Mesenchymal stem cell (in vitro differentiated cells and primary cell): Measurements from ENCODE around the gene ADCY5.

Experiments used
- DNase-seq: peaks from one replicate; pipeline ENCODE4 v3.0.0-alpha.2; 2013
- H2AFZ ChIP-seq: one replicate; pipeline ENCODE4 v1.6.1; 2013; ENCODE audit warnings: low read depth, mild to moderate bottlenecking, control low read depth, inconsistent platforms, low read length, moderate library complexity
- H2AK5ac ChIP-seq: 2 replicates; pipeline ENCODE4 v1.6.1; 2013; ENCODE audit warnings: low read length, moderate library complexity, mild to moderate bottlenecking, inconsistent platforms; ENCODE audit not compliant: severe bottlenecking
- H2BK120ac ChIP-seq: one replicate; pipeline ENCODE4 v1.6.1; 2013; ENCODE audit warnings: low read depth, mild to moderate bottlenecking, inconsistent platforms, low read length, moderate library complexity
- H2BK12ac ChIP-seq, 2 experiments: one replicate each; pipeline ENCODE4 v1.6.1; 2013; ENCODE audit warnings: inconsistent platforms in 2 of 2, low read length in 2 of 2, mild to moderate bottlenecking in 2 of 2, moderate library complexity in 2 of 2, control low read depth in 1 of 2
- H2BK15ac ChIP-seq: one replicate; pipeline ENCODE4 v1.6.1; 2013; ENCODE audit warnings: mild to moderate bottlenecking, low read depth, inconsistent platforms; ENCODE audit not compliant: poor library complexity, severe bottlenecking
- H2BK5ac ChIP-seq: 2 replicates; pipeline ENCODE4 v1.6.1; 2013; ENCODE audit warnings: low read depth, mild to moderate bottlenecking, low read length, control low read depth, inconsistent platforms; ENCODE audit not compliant: poor library complexity, severe bottlenecking
- H3K14ac ChIP-seq, 2 experiments: one replicate each; pipeline ENCODE4 v1.6.1; 2013; ENCODE audit warnings: inconsistent platforms in 2 of 2, low read length in 2 of 2, control low read depth in 1 of 2, mild to moderate bottlenecking in 1 of 2, moderate library complexity in 1 of 2
- H3K18ac ChIP-seq, 2 experiments: one replicate each; pipeline ENCODE4 v1.6.1; 2013; ENCODE audit warnings: inconsistent platforms in 2 of 2, low read length in 2 of 2, control low read depth in 1 of 2, low read depth in 1 of 2, mild to moderate bottlenecking in 1 of 2
- H3K23ac ChIP-seq, 2 experiments: one replicate each; pipeline ENCODE4 v1.6.1; 2013; ENCODE audit warnings: inconsistent platforms in 2 of 2, low read length in 2 of 2, mild to moderate bottlenecking in 2 of 2, moderate library complexity in 2 of 2, control low read depth in 1 of 2
- H3K27ac ChIP-seq: 2 replicates; pipeline ENCODE4 v1.5.1; 2013; ENCODE audit warnings: mild to moderate bottlenecking, moderate library complexity, low read length, control low read depth, inconsistent platforms; ENCODE audit not compliant: poor library complexity, severe bottlenecking
- H3K27me3 ChIP-seq, 2 experiments: 2 replicates each; pipeline versions ENCODE4 v1.6.1 to v1.7.0; 2013; ENCODE audit warnings: low read length in 2 of 2, mild to moderate bottlenecking in 2 of 2, moderate library complexity in 2 of 2, control low read depth in 1 of 2, inconsistent platforms in 1 of 2; ENCODE audit not compliant: control insufficient read depth in 1 of 2, insufficient read depth in 1 of 2
- H3K36me3 ChIP-seq, 2 experiments: 2 replicates each; pipeline versions ENCODE4 v1.6.1 to v1.7.0; 2013; ENCODE audit warnings: low read length in 2 of 2, control low read depth in 1 of 2, inconsistent platforms in 1 of 2, low read depth in 1 of 2, mild to moderate bottlenecking in 1 of 2; ENCODE audit not compliant: insufficient read depth in 2 of 2, control insufficient read depth in 1 of 2
- H3K4ac ChIP-seq, 2 experiments: one replicate each; pipeline ENCODE4 v1.6.1; 2013; ENCODE audit warnings: inconsistent platforms in 2 of 2, low read length in 2 of 2, mild to moderate bottlenecking in 2 of 2, moderate library complexity in 2 of 2, control low read depth in 1 of 2, low read depth in 1 of 2
- H3K4me1 ChIP-seq: 2 replicates; pipeline ENCODE4 v1.6.1; 2013; ENCODE audit warnings: low read depth, low read length, control low read depth; ENCODE audit not compliant: control insufficient read depth, insufficient read depth
- H3K4me2 ChIP-seq: 2 replicates; pipeline ENCODE4 v1.6.1; 2013; ENCODE audit warnings: low read length, mild to moderate bottlenecking, inconsistent platforms; ENCODE audit not compliant: poor library complexity, severe bottlenecking
- H3K4me3 ChIP-seq, 2 experiments: 2 replicates each; pipeline versions ENCODE4 v1.5.1 to v1.7.0; 2013; ENCODE audit warnings: low read length in 2 of 2, mild to moderate bottlenecking in 2 of 2, control low read depth in 1 of 2, low read depth in 1 of 2; ENCODE audit not compliant: insufficient read depth in 1 of 2
- H3K79me1 ChIP-seq: replicated peaks from 2 replicates; pipeline ENCODE4 v1.6.1; 2013; ENCODE audit warnings: mild to moderate bottlenecking, control low read depth, low read length, inconsistent platforms; ENCODE audit not compliant: poor library complexity, severe bottlenecking
- H3K9ac ChIP-seq: 2 replicates; pipeline ENCODE4 v1.7.0; 2013; ENCODE audit warnings: mild to moderate bottlenecking, low read length, moderate library complexity
- H3K9me3 ChIP-seq: 2 replicates; pipeline ENCODE4 v1.7.0; 2013; ENCODE audit warnings: mild to moderate bottlenecking, low read length; ENCODE audit not compliant: control insufficient read depth
- H4K8ac ChIP-seq: one replicate; pipeline ENCODE4 v1.6.1; 2013; ENCODE audit warnings: inconsistent platforms, mild to moderate bottlenecking, low read length, moderate library complexity
- H4K91ac ChIP-seq: one replicate; pipeline ENCODE4 v1.6.1; 2013; ENCODE audit warnings: mild to moderate bottlenecking, low read length, inconsistent platforms
- WGBS: methylation state at CpG from one replicate; pipeline ENCODE4 v1.1.7; 2013; ENCODE audit warnings: mixed read lengths; 5-methylcytosine and 5-hydroxymethylcytosine counted together

ADCY5 gene

DNA sequence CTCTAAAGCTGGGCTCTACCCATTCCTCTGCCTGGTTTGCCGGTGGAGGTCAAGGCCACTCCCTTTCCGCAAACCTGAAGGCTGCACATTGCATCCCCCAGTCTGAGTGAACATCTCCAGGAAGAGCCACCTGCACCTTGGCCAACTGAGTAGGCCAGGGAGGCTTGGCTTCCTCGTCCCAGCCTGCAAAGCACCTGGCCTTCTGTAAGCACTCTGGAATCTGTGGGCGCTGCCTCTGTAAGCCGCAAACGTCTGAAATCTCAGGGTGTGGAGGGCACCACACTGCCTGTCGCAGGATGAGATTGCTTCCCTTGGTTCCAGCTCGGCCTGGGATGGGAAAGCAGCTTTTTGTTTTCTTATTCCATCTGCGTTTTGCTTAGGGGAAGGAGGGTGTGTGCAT lies 165.8 kb downstream of the ADCY5 start:
- no peak overlapping the region for H3K14ac ChIP-seq
- H3K27me3 ChIP-seq, result peaks cover 4 to 8% of the 10 kb centered on the region in 2 experiments
- no peak overlapping the region for H3K27ac ChIP-seq
- no peak overlapping the region for H2BK15ac ChIP-seq
- H2AFZ ChIP-seq, result no peak overlapping the region
- H2BK120ac ChIP-seq, result no peak overlapping the region
- 90% methylated on average over 9 of the region's 9 CpGs for WGBS
- no peak overlapping the region for H3K18ac ChIP-seq
- no peak overlapping the region for H3K4me2 ChIP-seq
- no peak overlapping the region for H2AK5ac ChIP-seq
- no peak overlapping the region for H4K8ac ChIP-seq
- no peak overlapping the region for H2BK5ac ChIP-seq
- H2BK12ac ChIP-seq, result no peak overlapping the region
- H3K23ac ChIP-seq, result no peak overlapping the region
- no peak overlapping the region for H3K4me3 ChIP-seq
- no peak overlapping the region for H3K4ac ChIP-seq
- H3K9me3 ChIP-seq, result no peaks in the 10 kb centered on the region
- no peaks in the 10 kb centered on the region for H3K79me1 ChIP-seq
- no peaks in the 10 kb centered on the region for H3K36me3 ChIP-seq
- H4K91ac ChIP-seq, result no peak overlapping the region
- H3K4me1 ChIP-seq, result no peaks in the 10 kb centered on the region
- no peak for DNase-seq
- H3K9ac ChIP-seq, result no peak overlapping the region

DNA sequence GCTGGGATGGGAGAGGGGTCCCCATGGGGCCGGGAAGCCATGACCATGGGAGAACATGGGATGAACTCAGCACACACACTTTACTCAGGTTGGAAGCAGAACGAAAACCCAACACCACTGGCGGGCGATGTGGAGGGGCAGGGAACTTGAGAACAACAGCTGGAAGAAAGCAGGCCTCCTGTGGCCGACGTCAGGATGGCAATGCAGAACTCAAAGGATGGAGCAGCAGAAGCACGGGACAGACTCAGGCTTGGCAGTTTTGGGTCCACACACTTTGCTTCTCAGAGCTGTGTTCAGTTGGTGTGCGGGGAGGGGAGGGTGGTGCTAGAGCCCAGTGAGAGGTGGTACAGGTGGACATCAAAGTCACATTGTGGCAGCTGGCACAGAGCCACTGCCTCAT lies 166.4 kb downstream of the ADCY5 start:
- Histone ChIP-seq H3K9me3 (no peaks in the 10 kb centered on the region), H3K79me1 (no peaks in the 10 kb centered on the region), H3K4ac (no peak overlapping the region), H2AFZ (no peak overlapping the region), H2BK15ac (no peak overlapping the region), H3K4me3 (no peak overlapping the region), H3K9ac (no peak overlapping the region), H3K23ac (no peak overlapping the region), H3K4me2 (no peak overlapping the region), H2BK120ac (no peak overlapping the region), H4K91ac (no peak overlapping the region), H3K4me1 (no peaks in the 10 kb centered on the region), H3K14ac (no peak overlapping the region), H3K27ac (no peak overlapping the region), H3K18ac (no peak overlapping the region), H4K8ac (no peak overlapping the region), H2BK12ac (no peak overlapping the region), H2BK5ac (no peak overlapping the region), H2AK5ac (no peak overlapping the region), H3K27me3 (peaks cover 0 to 3% of the 10 kb centered on the region in 2 experiments), H3K36me3 (no peaks in the 10 kb centered on the region)
- 73% methylated on average over 8 of the region's 8 CpGs for WGBS
- DNase-seq, result no peak

DNA sequence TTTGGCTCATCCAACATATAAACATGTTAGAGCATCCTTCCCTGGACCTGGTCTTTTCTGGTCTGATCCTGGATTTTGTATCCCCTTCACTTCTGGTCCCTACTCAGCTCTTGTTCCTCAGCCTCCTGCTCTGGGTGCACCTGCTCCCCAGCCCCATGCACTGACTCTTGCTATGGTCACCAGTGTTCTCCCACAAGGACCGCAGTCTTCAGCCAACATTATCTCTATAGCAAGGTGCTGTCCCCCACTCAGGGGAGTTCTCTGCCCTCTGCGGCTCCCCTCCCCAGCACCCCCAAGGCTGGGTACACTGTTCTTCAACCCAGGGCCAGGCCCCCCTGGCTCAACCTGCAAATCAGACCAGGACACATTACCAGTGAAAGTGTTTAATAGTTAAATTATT lies 167.0 kb downstream of the ADCY5 start:
- Histone ChIP-seq H3K27me3 (no peaks in the 10 kb centered on the region), H4K91ac (no peak overlapping the region), H3K4me2 (no peak overlapping the region), H3K4me1 (no peaks in the 10 kb centered on the region), H2BK12ac (no peak overlapping the region), H3K14ac (no peak overlapping the region), H2BK15ac (no peak overlapping the region), H3K27ac (no peak overlapping the region), H3K18ac (no peak overlapping the region), H2BK5ac (no peak overlapping the region), H3K23ac (no peak overlapping the region), H2BK120ac (no peak overlapping the region), H3K79me1 (peaks cover 1% of the 10 kb centered on the region), H2AK5ac (no peak overlapping the region), H3K4ac (no peak overlapping the region), H3K9ac (no peak overlapping the region), H3K9me3 (no peaks in the 10 kb centered on the region), H3K4me3 (no peak overlapping the region), H4K8ac (no peak overlapping the region), H3K36me3 (no peaks in the 10 kb centered on the region), H2AFZ (no peak overlapping the region)
- no peak for DNase-seq
- WGBS, result 100% methylated on average over 2 of the region's 2 CpGs

DNA sequence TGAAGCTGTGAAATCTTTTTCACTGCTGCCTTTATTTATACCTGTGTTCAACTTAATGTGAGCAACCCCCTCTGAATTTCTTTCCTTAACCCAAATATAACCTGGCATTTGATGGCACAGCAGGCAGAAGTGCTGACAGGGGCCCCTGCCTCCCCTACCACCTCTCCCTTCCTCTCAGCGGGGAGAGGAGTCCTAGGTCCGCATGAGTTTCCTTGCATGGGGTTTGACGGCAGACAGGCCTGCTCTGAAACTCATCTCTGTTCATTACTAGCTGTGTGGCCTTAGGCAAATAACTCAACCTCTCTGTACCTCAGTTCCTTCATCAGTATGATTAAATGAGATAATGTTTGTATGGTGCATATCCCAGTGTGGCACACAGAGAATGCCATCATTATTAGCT lies 167.5 kb downstream of the ADCY5 start:
- Histone ChIP-seq H2BK15ac (no peak overlapping the region), H3K36me3 (no peaks in the 10 kb centered on the region), H3K9me3 (no peaks in the 10 kb centered on the region), H4K91ac (no peak overlapping the region), H3K27ac (no peak overlapping the region), H3K14ac (no peak overlapping the region), H2BK5ac (no peak overlapping the region), H4K8ac (no peak overlapping the region), H3K4me3 (no peak overlapping the region), H3K27me3 (no peaks in the 10 kb centered on the region), H3K4me2 (no peak overlapping the region), H3K4ac (no peak overlapping the region), H2BK120ac (no peak overlapping the region), H3K23ac (no peak overlapping the region), H2AFZ (no peak overlapping the region), H3K4me1 (no peaks in the 10 kb centered on the region), H3K18ac (no peak overlapping the region), H2BK12ac (no peak overlapping the region), H3K9ac (no peak overlapping the region), H2AK5ac (no peak overlapping the region), H3K79me1 (peaks cover 2% of the 10 kb centered on the region)
- DNase-seq, result no peak
- WGBS, result 100% methylated on average over 2 of the region's 3 CpGs
